GM18526 (cell line): ENCODE data around the gene SGPP1.

Experiments
- POLR2A ChIP-seq: IDR thresholded peaks from 3 replicates; pipeline ENCODE4 v1.6.1; 2011; ENCODE audit not compliant: insufficient read length; ENCODE audit errors: extremely low read depth

SGPP1 gene

DNA sequence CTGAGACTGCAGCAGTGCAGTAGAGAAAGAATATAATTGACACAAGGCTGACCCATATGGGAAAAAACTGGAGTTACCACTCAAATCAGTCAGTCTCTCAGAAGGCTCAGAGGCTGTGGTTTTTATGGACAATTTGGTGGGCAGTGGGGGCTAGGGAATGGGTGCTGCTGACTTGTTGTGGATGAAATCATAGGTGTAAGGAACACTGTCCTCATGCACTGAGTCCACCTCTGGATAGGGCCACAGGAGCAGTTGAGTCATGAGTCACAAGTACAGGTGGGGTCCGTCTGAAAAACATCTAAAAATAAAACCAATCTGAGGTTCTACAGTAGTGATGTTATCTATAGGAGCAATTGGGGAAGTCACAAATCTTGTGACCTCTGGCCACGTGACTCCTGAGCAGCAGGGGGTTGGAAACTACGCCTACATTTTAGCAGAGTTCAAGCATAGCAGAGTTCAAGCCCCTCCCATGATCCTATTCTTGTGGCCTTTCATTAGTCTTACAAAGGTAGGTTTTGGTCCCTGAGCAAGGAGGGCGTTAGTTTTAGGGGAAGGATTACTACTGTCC is 18.1 kb upstream of the SGPP1 start:
- no peak for TF ChIP-seq POLR2A

DNA sequence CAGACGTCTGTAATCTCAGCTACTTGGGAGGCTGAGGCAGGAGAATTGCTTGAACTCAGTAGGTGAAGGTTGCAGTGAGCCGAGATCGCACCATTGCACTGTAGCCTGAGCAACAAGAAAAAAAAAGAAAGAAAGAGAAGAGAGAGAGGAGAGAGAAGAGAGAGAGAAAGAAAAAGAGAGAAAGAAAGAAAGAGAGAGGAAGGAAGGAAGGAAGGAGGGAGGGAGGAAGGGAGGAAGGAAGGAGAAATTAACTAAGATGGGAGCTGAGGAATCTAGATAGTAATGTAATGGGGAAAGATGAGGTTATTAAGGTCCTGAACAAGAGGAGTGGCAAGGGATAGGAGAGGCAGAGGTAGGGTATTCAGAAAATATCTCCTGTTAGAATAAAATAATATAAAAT is 17.4 kb upstream of the SGPP1 start:
- TF ChIP-seq POLR2A: no peak

DNA sequence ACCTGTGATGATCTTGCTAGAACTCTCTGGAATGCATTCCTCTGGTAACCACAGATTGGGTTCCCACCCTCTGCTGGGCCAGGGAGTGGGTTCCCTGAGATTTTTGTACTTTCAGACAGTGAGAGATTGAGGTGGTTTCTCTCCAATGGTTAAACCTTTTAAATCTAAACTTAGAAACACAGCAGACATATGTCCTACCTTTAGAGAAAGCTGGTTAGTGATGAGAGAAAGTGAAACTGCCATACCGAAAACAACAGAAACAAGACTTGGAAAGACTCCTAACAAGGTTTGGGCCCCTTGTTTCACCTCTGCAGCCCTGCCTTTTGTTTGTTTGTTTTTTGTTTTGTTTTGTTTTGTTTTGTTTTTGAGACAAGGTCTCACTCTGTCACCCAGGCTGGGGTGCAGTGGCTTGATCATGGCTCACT is 9.7 kb upstream of the SGPP1 start:
- TF ChIP-seq POLR2A: no peak

DNA sequence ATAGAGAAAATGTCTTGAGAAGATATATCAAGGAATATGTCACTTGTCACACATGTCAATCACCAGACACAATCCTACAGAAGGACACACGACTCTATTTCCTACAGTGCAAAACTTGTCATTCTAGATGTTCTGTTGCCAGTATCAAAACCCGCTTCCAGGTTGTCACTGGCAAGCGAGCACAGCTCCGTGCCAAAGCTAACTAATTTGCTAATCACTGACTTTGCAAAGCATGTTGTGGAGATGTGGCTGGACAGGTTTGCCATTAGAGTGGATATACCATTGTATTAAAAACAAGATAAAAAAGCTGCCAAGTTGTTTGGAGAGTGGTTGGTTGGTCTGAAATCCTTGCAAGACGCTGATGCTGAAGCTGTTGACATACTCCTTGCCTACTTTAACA is 7.9 kb upstream of the SGPP1 start:
- TF ChIP-seq POLR2A: no peak

DNA sequence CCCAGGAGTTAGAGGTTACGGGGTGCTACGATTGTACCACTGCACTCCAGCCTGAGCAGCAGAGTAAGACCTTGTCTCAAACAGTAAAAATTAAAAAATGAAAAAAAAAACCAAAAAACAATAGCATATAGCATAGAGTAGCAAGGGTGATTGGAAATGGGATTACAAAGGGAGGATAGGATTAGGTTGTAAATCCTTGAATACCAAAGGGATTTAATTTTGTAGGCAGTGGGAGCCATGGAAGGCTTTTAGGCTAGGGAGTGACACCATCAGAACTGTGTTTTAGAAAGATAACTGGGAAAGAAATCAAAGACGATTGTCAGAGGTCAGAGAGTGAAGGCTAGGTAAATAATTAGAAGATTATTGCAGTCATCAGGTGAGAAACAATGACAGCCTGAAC is 2.8 kb upstream of the SGPP1 start:
- no peak for TF ChIP-seq POLR2A

DNA sequence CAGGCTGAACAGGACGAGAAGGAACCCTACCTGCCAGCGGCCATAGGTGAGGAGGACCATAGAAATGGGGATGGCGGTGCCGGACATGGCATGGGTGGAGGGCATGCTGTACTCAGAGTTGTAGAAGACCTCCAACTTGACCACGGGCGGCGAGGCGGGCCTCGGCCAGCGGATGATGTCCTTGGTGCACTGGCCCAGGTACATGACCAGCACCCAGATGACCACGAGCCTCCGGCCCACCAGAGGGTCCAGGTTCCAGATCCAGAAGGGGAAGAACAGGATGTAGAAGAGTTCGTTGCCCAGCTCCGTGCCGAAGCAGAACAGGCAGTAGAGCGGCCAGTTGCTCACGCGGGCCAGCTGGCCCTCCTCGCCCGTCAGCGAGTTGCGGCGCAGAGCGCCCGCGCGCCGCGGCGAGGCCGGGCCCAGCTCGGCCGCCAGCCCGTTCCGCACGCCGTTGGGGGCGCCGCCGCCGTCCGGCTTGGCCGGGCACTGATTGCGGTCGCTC is 582 bp downstream of the SGPP1 start:
- TF ChIP-seq POLR2A: no peak

DNA sequence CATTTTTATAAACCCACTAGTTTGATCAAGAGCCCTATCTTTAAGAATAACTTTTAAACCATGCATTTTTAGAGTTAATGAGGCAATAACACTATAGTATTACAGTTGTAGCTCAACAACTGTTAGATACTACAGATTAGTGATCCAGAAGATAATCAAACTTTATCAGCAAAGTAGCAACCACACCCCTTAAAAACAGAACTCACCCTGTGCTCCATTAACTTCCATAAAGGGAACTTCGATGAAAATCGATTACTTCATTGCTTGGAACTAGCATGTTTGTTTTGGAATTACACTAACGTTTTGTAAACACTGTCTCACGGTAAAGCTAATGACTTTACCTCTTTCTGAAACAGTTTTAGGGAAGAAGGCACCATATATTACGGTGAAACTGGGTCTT is 1.4 kb downstream of the SGPP1 start:
- TF ChIP-seq POLR2A: no peak

DNA sequence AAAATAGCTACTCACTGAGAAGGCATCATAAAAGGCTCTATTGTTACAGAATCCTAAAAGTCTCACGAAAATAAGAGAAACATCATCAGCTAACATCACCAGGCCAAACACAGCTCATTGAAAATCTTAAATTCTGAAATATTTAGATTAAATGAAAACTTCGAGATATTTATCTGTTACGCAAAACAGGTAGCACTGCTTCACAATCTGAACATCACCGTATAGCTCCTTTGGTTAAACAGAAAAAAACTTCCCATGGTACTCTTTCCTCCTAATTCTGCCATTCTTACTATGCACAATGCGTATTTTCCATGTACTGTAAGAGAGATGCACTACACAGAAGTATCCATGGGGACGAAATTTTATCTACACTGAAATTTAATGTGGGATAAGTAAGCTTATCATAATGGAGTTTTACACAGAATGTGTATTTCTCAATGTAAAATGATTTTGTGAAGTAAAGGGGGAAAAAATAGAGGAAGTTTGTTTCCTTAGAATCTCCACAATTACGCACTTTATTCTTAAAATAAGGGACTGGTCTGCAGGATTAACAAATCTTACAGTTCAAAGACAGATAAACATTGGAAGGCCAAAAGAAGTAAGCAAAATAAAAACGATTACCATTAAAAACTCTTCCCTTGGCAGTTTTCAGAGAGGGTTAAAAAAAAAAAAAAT is 1.9 kb downstream of the SGPP1 start:
- no peak for TF ChIP-seq POLR2A

DNA sequence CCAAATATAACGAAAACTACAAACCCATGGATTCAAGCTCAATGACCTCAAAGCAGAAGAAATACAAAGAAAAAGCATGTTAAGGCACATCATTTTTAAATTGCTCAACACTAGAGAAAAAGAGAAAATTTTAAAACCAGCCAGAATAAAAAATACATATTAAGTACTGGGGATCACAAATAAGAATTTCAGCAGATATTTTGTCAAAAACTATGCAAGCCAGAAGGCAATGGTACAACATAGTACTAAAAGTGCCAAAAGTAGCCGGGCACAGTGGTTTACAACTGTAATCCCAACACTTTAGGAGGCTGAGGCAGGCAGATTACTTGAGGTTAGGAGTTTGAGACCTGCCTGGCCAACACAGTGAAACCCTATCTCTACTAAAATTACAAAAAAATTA is 10.2 kb downstream of the SGPP1 start:
- no peak for TF ChIP-seq POLR2A

DNA sequence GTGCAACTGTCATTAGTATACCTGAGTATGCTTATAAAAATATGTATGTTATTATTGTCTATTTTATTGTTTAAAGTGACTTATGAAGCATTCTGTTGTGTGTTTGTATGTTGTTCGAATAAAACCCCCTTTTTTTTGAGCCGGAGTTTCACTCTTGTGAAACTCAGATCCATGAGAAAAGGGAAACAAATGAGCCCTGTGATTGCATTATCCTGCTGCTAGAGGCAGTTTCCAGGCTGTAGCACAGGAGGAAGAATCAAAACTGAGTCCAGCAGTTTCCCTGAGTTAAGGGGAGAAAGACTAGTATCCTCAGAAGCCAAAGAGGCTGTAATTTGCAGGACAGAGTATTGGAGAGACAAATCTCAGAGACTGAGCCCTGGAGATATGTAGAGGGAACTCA is 12.5 kb downstream of the SGPP1 start:
- TF ChIP-seq POLR2A: no peak

DNA sequence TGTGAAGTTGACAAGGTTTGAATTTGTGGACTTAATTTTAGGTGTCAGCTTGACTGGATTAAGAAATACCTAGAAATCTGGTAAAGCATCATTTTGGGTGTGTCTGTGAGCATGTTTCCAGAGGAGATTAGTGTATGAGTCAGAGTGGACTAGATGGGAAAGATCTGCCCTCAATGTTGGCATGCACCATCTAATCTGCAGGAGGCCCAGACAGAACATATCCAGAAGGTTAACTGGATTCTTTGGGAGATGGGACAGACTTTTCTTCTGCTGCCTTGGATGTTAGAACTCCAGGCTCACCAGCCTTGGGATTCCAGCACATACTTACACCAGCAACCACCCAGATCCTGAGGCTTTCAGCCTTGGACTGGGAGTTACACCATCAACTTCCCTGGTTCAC is 14.1 kb downstream of the SGPP1 start:
- no peak for TF ChIP-seq POLR2A

DNA sequence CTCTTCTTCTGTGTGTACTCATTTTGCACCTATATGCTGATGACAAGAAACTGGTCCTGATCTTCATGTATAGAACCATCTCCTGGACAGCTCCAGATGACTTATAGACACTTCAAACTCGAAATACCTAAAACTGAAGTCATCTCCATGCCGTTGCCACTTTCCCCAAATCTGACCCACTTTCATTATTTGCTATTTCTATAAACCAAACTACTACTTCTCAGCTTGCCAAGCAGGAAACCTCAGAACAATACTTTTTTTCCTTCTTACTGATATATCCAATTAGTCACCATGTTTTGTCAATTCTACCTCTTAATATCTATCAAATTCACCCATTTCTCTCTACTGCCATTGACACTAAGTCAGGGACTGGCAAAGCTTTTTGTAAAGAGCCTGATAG is 14.8 kb downstream of the SGPP1 start:
- TF ChIP-seq POLR2A: no peak

DNA sequence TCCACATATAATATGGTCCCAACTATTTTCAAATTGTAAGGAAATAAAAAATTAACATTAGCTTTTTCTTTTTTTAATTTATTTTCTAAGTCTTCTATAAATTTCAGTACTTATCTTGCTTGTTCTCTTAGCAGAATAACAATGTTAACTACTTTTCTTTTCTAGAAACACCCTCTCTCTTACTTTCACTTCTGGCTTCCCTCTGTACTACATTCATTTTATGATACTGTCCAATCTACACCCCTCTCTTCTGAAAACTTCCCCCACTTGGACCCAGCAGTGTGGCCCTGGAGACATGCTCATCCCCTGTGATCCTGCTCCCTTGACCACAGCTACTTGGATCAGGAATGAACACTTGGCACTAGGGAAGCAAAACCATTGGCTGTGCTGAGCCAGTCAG is 15.7 kb downstream of the SGPP1 start:
- TF ChIP-seq POLR2A: no peak

DNA sequence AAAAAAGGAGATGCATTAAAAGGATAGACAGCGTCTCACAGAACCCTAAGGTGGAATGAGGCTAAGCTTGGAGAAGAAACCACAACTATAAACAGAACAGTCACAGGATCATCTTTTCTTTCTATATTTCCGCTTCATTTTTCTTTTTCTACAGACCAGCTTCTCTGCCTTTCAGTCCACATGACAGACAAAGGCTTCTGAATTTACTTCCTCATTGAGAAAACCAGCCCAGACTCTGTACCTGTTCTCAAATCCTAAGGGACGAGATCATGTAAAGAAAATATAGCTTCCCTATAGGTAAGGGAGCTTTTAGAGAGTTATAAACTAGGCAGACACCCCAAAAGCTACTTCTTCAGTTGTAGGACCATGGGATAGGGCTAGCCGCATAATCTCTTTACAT is 17.4 kb downstream of the SGPP1 start:
- TF ChIP-seq POLR2A: no peak

DNA sequence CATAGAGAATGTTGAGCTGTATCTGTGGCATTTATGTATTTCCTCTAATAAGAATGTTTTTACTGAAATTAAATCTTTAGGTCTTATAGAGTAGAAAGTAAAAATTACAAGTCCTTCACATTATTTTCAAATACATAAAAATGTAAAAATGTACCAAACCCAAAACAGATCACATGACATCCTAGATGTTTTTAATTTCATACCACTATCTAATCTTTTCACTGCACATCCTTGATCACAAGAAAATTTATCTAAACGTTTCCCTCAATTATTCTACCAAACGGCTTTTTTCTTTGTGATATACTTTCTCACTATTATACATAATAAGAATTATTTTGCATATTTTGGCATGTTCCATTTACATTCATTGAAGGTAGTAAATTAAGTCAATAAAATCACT is 18.3 kb downstream of the SGPP1 start:
- TF ChIP-seq POLR2A: no peak

DNA sequence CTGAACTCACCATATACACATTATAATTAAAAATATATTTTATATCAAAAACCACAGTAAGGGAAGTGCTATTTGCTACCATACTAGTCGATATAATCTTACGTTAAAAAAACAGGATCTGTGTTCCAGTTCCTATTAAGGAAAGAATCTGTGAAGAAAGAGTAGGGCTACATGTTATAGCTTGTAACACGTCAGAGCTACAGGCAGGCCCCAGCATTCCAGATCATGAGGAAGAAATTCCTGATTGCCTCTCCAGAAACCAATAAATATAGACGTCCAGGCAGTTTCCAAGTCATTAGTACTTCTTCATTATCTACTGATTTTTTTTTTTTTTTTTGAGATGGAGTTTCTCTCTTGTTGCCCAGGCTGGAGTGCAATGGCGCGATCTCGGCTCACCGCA is 20.6 kb downstream of the SGPP1 start:
- TF ChIP-seq POLR2A: no peak

DNA sequence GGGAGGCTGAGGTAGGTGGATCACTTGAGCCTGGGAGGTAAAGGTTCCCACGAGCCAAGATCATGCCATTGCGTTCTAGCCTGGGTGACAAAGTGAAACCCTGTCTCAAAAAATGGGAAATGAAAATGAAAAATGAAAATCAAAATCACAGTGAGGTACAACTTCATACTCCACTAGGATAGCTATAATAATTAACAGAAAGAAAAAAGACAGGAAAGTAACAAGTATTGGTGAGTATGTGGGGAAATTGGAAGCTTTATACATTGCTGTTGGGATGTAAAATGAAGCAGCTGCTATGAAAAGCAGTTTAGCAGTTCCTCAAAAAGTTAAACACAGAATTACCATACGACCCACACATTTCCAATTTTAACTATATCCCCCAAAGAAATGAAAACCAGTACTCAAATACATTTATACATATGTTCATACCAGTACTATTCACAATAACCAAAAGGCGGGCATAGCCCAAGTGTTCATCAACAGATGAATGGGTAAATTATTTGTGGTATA is 22.2 kb downstream of the SGPP1 start:
- TF ChIP-seq POLR2A: no peak
